ENCODE measurements around the gene RFTN1.
"Not testable (repeated sequence)": the region's sequence is repeated elsewhere in the genome, so short reads cannot be mapped to it uniquely, and the experiment has no call there.

The RFTN1 gene

DNA sequence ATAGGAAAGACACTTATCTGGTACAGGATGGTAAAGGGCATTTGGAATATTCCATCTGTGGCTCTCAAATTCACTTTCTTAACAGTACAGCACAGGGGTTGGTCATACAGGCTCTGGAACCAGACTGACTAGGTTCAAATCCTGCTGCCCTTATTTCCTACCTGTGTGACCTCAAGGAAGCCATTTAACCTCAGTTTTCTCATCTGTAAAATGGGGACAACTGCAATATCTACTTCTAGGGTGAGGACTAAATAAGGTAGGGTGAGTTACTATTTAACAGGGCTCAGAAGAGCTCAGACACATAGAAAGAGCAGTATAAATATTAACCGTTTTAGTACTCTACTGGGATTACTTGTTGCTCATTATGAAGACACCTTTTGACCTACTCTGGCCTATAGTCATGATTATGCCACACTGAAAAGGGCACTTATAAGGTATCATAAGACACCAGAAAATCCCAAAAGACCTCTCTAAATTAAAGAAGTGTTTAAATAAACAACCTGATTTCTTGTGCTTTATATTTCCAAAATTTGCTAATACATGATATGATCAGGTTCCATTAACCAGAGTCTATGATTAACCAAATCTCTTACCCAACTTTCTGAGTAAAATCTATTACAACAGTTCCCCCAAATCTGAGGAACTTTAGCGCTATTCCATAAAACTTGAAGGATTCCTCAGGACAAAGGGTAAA lies 6.5 kb downstream of the RFTN1 start:
- no peak for DNase-seq

DNA sequence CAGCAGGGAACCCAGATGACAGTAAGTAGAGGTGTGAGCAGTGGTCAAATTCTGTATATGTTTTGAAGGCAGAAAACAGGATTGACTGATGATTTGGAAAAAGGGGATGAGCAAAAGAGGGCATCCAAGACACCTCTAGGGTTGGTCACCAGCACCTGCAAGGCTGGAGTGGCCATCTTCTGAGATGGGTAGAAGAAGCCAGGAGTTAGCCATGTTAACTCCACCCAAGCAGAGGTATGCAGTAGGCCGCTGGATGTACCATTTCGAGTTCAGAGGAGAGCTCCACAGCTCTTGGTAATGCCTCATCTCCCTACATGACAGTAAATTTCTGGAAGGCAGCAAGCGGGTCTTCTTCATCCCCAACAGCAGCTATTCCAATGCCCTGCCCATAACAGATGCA lies 7.0 kb downstream of the RFTN1 start:
- no peak for DNase-seq

GRCh38 chr3:16504692-16505091 lies 8.8 kb downstream of the RFTN1 start:
- no peak for DNase-seq

- DNase-seq: no peak
Observed at GRCh38 chr3:16504242-16504641, 9.3 kb downstream of the RFTN1 start.

- DNase-seq: peak; percentile 19 to 43
Observed at GRCh38 chr3:16503191-16503776, 10.2 kb downstream of the RFTN1 start.

- DNase-seq: no peak
Observed at GRCh38 chr3:16502347-16502908, 11.1 kb downstream of the RFTN1 start.

GRCh38 chr3:16501376-16501775 lies 12.1 kb downstream of the RFTN1 start:
- no peak for DNase-seq

DNA sequence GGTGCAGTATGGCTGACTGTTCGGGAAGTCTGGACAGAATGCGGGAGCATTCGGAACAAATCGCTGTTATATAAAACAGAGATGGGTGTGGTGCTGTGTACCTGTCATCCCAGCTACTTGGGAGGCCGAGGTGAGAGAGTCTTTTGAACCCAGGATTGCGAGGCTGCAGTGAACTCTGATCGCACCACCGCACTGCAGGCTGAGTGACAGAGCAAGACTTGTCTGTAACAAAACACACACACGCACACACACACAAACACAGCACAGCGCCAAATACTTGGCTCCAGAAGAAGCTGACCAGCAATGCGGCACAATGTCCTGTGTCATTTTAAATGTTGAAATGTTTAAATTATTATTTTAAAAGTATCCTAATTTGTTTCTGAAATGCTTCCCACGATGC lies 12.6 kb downstream of the RFTN1 start:
- DNase-seq: no peak

GRCh38 chr3:16500093-16500492 lies 13.4 kb downstream of the RFTN1 start:
- no peak for DNase-seq

DNA sequence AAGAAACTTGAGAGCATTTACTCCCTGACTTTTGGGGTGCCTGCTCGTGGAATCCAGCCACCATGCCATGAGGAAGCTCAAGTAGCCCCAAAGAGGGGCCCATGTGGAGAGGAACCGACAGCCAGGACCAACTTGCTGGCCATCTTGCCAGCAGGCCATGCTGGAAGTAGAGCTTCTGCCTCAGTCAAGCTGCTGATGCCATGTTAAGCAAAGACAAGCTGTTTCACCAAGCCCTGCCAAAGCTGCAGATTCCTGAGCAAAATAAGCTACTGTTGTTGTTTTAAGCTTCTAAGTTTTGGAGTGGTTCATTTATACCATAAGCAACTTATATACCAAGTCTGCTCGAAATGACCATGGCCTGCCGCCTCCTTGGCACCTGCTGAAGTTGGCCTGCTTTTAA lies 14.1 kb downstream of the RFTN1 start:
- no peak for DNase-seq

DNA sequence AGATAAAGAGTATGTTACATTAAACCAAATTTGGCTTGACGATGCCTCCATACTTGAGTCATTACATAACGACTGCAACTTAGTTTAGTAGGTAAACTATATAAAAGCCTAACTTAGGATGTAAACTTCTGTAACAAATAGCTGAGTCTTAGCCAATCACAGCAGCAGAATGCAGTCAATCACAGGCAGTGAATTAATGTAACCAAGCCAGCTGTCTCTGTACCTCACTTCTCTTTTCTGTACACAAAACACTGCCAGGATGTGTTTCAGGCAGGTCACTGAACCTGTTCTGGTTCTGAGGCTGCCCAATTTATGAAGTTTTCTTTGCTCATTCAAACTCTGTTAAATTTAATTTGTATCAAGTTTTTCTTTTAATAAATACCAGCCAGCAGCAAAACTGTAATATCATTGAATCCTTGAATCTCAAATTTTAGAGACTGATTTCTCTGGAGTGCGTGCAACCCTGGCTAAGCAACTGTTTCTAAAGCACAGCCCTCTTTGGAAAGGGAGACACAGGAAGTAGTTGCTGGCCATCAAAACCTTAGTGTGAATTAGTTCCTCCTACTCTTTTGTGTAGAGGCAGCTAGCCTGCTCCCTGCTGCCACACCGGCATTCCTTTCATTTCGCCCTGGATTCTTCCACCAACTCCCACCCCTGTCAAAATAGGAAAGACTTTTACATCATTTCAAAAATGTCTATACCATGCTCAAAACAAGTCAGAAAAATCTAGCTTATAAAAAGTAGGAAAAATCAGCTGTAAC lies 15.2 kb downstream of the RFTN1 start:
- no peak for DNase-seq

- no peak for DNase-seq
Observed at GRCh38 chr3:16496408-16497222, 16.9 kb downstream of the RFTN1 start.

DNA sequence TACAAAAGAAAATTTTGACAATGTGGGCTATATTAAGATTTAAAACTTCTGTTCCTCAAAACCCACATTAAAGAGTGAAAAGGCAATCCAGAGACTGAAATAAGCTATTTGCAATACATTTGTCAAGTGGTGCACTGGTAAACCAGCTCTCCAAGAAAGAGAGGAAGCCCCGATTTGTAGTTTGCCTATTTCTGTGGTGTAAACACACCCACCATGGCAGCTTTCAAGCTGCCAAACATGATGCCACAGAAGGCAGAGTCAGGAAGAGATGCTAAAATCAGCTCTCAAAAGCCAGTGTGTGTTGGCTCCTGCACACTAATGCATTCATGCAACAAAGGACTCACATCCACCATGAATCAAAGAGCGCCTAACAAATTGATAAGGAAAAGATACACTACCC lies 17.5 kb downstream of the RFTN1 start:
- no peak for DNase-seq

- DNase-seq: no peak
Observed at GRCh38 chr3:16494814-16495431, 18.6 kb downstream of the RFTN1 start.

DNA sequence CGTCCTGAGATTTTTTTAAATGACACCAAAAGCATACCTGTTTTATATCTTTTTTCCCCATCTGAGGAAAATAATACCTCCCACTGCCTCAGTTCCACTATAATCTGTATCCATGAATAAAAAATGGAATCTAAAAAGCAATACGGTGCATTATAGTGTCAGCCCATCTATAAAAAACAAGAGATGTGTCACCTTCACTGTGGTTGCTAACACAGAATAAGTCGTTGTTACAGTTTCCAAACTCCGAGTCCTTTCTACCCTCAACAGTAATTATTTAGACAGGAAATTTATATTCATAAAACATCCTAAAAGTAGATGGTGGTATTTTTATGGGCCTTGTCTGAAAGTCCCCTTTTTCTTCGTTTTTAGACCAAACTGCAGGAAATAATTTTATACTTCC lies 19.4 kb downstream of the RFTN1 start:
- DNase-seq: no peak

GRCh38 chr3:16490062-16490619 lies 23.4 kb downstream of the RFTN1 start:
- DNase-seq: no peak

- DNase-seq: not testable (repeated sequence)
Observed at GRCh38 chr3:16489326-16490061, 24.0 kb downstream of the RFTN1 start.

DNA sequence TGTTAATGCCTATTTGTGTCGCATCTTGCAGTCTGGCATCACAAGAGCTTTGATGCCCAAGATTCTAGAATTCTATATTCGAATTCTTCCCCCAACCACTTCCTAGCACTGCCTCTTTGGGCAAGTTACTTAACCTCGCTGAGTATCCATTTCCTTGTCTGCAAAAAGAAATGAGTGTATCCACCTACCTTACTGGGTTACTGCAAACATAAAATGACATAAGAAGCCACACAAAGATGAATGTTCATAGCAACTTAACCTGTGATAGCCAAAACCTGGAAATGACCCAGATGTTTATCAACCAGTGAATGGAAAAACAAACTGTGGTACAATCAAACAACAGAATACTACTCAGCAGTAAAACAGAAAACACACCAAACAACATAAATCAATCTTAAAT lies 24.9 kb downstream of the RFTN1 start:
- DNase-seq: no peak

GRCh38 chr3:16487511-16488175 lies 25.9 kb downstream of the RFTN1 start:
- DNase-seq: no peak

DNA sequence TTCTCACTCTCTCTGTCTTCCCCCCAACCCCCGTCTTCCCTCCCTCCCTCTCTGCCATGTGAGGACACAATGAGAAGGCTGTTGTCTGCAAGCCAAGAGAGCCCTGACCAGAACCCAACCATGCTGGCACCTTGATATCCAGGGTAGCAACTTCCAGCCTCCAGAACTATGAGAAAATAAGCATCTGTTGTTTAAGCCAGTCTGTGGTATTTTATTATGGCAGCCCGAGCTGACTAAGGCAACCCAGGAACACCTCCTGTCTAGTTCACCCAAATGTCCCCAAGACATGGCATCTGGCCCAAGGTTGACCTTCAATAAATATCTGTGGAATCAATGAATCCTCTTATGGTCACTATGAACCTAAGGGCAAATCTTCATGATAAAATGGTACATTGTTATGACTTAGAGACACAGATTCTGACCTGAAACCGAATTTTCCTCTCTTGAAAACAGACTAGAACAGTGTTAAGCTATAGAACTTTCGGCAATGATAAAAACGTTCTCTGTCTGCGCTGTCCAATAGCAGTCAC lies 26.5 kb downstream of the RFTN1 start:
- DNase-seq: no peak

- no peak for DNase-seq
Observed at GRCh38 chr3:16486201-16486600, 27.3 kb downstream of the RFTN1 start.
